Osteoblast (primary cell): ENCODE measurements around the gene AXIN1. TPM values are rescaled to one million over a fixed set of nuclear protein-coding genes. Genes with fewer than 3 reads are reported as not detected.

Experiments
- DNase-seq: peaks from one replicate; pipeline ENCODE4 v3.0.0; 2011; ENCODE audit warnings: low spot score, mixed read lengths; ENCODE audit not compliant: insufficient read length; ENCODE audit errors: missing footprints
- H2AFZ ChIP-seq: 2 replicates; pipeline ENCODE4 v1.6.0; 2011; ENCODE audit warnings: mild to moderate bottlenecking, low read length
- H3K27ac ChIP-seq: 2 replicates; pipeline ENCODE4 v1.5.1; 2011; ENCODE audit warnings: mild to moderate bottlenecking, low read depth, low read length, moderate library complexity
- H3K27me3 ChIP-seq: 2 replicates; pipeline ENCODE4 v1.6.0; 2012; ENCODE audit warnings: mild to moderate bottlenecking, control low read depth, inconsistent platforms, low read length, moderate library complexity; ENCODE audit not compliant: insufficient read depth
- H3K36me3 ChIP-seq: 2 replicates; pipeline ENCODE4 v1.5.1; 2011; ENCODE audit warnings: mild to moderate bottlenecking, low read length, control low read depth, moderate library complexity; ENCODE audit not compliant: insufficient read depth
- H3K4me1 ChIP-seq: 2 replicates; pipeline ENCODE4 v1.5.1; 2011; ENCODE audit warnings: mild to moderate bottlenecking, low read length, control low read depth, moderate library complexity; ENCODE audit not compliant: insufficient read depth
- H3K4me2 ChIP-seq: 2 replicates; pipeline ENCODE4 v1.6.0; 2011; ENCODE audit warnings: mild to moderate bottlenecking, low read length; ENCODE audit not compliant: insufficient read depth
- H3K4me3 ChIP-seq: fragments of 200-600 bp; sonication (generic); 3 replicates; pipeline ENCODE4 v1.5.1; 2012; ENCODE audit warnings: mild to moderate bottlenecking, low read length, inconsistent platforms; ENCODE audit not compliant: insufficient read depth
- H3K79me2 ChIP-seq: 2 replicates; pipeline ENCODE4 v1.6.0; 2012; ENCODE audit warnings: mild to moderate bottlenecking, low read length, control low read depth, inconsistent platforms; ENCODE audit not compliant: insufficient read depth
- H3K9me3 ChIP-seq: 2 replicates; pipeline ENCODE4 v1.5.1; 2011; ENCODE audit warnings: low read depth, low read length, control low read depth
- H4K20me1 ChIP-seq: 2 replicates; pipeline ENCODE4 v1.6.0; 2012; ENCODE audit warnings: mild to moderate bottlenecking, low read length, control low read depth; ENCODE audit not compliant: insufficient read depth
- total RNA-seq: library from RNA; depleted of rRNA; stranded (reverse); fragments of >200 nt; gene quantifications from 2 replicates; pipeline ENCODE4 v1.2.3, GENCODE V29; 2012
- TF ChIP-seq, protein P1 (sequence below): IDR thresholded peaks from 2 replicates; pipeline ENCODE4 v1.5.1; 2011; ENCODE audit warnings: mild to moderate bottlenecking, low read depth, low read length, moderate library complexity; ENCODE audit errors: extremely low read depth

The AXIN1 gene
- total RNA-seq, 1 donor: 21.7 TPM

GRCh38 chr16:265711-266110 lies 86.8 kb downstream of the AXIN1 start:
- no peak overlapping the region for H3K27ac ChIP-seq
- H3K9me3 ChIP-seq: no peaks in the 10 kb centered on the region
- H3K4me2 ChIP-seq: no peak overlapping the region
- TF ChIP-seq, protein P1, sequence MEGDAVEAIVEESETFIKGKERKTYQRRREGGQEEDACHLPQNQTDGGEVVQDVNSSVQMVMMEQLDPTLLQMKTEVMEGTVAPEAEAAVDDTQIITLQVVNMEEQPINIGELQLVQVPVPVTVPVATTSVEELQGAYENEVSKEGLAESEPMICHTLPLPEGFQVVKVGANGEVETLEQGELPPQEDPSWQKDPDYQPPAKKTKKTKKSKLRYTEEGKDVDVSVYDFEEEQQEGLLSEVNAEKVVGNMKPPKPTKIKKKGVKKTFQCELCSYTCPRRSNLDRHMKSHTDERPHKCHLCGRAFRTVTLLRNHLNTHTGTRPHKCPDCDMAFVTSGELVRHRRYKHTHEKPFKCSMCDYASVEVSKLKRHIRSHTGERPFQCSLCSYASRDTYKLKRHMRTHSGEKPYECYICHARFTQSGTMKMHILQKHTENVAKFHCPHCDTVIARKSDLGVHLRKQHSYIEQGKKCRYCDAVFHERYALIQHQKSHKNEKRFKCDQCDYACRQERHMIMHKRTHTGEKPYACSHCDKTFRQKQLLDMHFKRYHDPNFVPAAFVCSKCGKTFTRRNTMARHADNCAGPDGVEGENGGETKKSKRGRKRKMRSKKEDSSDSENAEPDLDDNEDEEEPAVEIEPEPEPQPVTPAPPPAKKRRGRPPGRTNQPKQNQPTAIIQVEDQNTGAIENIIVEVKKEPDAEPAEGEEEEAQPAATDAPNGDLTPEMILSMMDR: no peak
- H4K20me1 ChIP-seq: peaks cover 4% of the 10 kb centered on the region
- H3K4me1 ChIP-seq: no peaks in the 10 kb centered on the region
- peaks cover 3% of the 10 kb centered on the region for H3K36me3 ChIP-seq
- no peaks in the 10 kb centered on the region for H3K79me2 ChIP-seq
- DNase-seq: peak; percentile 51
- H3K27me3 ChIP-seq: no peaks in the 10 kb centered on the region
- H2AFZ ChIP-seq: no peak overlapping the region
- no peak overlapping the region for H3K4me3 ChIP-seq

DNA sequence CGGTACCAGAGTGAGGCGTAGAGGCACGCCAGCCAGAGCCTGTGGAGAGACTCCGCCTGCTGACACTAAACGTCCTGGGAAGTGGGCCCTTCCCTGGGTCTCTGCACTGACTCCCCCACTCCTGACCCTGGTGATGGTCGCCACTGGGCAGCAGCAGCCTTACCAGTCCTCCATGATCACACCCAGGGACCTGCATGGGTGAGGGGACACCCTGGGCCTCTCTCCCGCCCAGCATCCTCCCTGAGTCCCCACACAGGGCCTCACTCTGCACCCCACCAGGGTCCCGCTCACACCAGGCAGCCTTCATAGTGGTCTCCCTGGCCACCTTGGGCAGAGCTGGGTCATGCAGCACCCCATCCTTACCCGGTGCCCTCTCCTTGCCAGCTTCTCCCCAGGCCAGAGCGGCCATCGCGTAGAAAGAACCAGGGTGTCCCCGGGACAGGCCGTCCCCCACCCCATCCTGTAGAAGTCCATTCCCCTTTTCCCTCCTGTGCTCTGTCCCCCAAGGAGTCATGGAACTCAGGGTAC lies 87.5 kb downstream of the AXIN1 start:
- no peak overlapping the region for H3K27ac ChIP-seq
- TF ChIP-seq, protein P1: no peak
- no peaks in the 10 kb centered on the region for H3K79me2 ChIP-seq

DNA sequence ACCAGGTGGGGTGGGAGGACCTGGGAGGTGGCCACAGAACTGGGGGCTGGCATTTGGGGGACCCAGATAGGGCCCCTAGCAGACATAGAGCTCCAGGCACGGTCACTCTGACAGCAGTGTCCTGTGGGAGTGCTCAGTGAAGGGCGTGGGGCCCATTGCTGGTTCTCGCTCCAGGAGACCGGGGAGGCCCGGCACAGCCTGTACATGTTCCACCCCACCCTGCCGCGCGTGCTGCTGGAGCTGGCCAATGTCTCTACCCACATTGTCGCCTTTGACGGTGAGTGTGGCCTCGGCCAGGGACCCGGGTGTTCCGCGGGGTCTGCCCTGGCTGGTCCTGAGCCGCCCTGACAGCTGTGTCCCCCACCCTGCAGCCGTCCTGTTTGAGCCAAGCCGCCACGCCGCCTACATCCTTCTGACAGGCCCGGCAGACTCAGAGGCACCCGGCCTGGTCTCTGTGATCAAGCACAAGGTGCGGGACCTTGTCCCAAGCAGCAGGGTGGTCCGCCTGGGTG lies 88.0 kb downstream of the AXIN1 start:
- Histone ChIP-seq H3K27ac (no peak overlapping the region), H4K20me1 (peaks cover 4% of the 10 kb centered on the region), H3K27me3 (no peaks in the 10 kb centered on the region), H3K9me3 (no peaks in the 10 kb centered on the region), H3K4me1 (no peaks in the 10 kb centered on the region), H3K36me3 (peaks cover 3% of the 10 kb centered on the region), H2AFZ (no peak overlapping the region), H3K4me3 (no peak overlapping the region), H3K4me2 (no peak overlapping the region), H3K79me2 (no peaks in the 10 kb centered on the region)
- peak; percentile 29 for DNase-seq
- TF ChIP-seq, protein P1: no peak

More for the DNA sequence above, 87.5 kb downstream of the AXIN1 start:
- Histone ChIP-seq H3K36me3 (peaks cover 3% of the 10 kb centered on the region), H3K4me3 (no peak overlapping the region), H3K4me1 (no peaks in the 10 kb centered on the region), H3K9me3 (no peaks in the 10 kb centered on the region), H3K4me2 (no peak overlapping the region), H2AFZ (no peak overlapping the region), H3K27me3 (no peaks in the 10 kb centered on the region), H4K20me1 (peaks cover 4% of the 10 kb centered on the region)
- peak; percentile 53 for DNase-seq

DNA sequence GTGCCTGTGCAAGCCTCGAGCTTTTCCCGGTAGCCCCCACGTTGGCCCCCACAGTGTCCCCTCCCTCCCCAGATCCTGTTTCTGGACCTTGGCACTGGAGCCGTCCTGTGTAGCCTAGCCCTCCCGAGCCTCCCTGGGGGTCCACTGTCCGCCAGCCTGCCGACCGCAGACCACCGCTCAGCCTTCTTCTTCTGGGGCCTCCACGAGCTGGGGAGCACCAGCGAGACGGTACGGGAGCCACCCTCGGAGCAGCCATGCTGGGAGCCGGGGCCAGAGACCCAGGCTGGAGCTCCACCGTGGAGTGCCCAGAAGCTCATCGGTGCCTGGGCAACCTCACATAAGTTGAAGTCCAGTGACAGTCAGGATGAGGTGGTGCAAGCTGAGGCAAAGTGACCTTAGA lies 88.6 kb downstream of the AXIN1 start:
- H3K4me2 ChIP-seq: no peak overlapping the region
- H4K20me1 ChIP-seq: peaks cover 4% of the 10 kb centered on the region
- H3K36me3 ChIP-seq: peaks cover 8% of the 10 kb centered on the region
- no peaks in the 10 kb centered on the region for H3K79me2 ChIP-seq
- no peaks in the 10 kb centered on the region for H3K27me3 ChIP-seq
- TF ChIP-seq, protein P1: no peak
- no peak overlapping the region for H3K27ac ChIP-seq
- H3K4me1 ChIP-seq: no peaks in the 10 kb centered on the region
- H2AFZ ChIP-seq: no peak overlapping the region
- no peak overlapping the region for H3K4me3 ChIP-seq
- H3K9me3 ChIP-seq: no peaks in the 10 kb centered on the region
- peak; percentile 27 for DNase-seq
